Measurements from ENCODE around the gene ENOX1.

Gene ENOX1

GRCh38 chr13:43277142-43277541 lies 509.6 kb downstream of the ENOX1 start:
- no peak for TF ChIP-seq CTCF (conservative IDR thresholded peaks at IDR 0.05)
- no peak for TF ChIP-seq ZFX (IDR thresholded peaks at IDR 0.05)
- H3K27ac ChIP-seq: no peak overlapping the region

- no peak for TF ChIP-seq CTCF (conservative IDR thresholded peaks at IDR 0.05)
- no peak for TF ChIP-seq ZFX (IDR thresholded peaks at IDR 0.05)
- H3K27ac ChIP-seq: no peak overlapping the region
Observed at GRCh38 chr13:43274881-43275280, 511.9 kb downstream of the ENOX1 start.

- no peak overlapping the region for H3K27ac ChIP-seq
- TF ChIP-seq CTCF (conservative IDR thresholded peaks at IDR 0.05) (no peak), ZFX (IDR thresholded peaks at IDR 0.05) (no peak)
Observed at GRCh38 chr13:43273362-43273761, 513.4 kb downstream of the ENOX1 start.

GRCh38 chr13:43272851-43273250 lies 513.9 kb downstream of the ENOX1 start:
- H3K27ac ChIP-seq: no peak overlapping the region
- TF ChIP-seq ZFX (IDR thresholded peaks at IDR 0.05): no peak
- no peak for TF ChIP-seq CTCF (conservative IDR thresholded peaks at IDR 0.05)

- TF ChIP-seq ZFX (IDR thresholded peaks at IDR 0.05): no peak
- H3K27ac ChIP-seq: no peak overlapping the region
Observed at GRCh38 chr13:43271152-43271551, 515.6 kb downstream of the ENOX1 start.

GRCh38 chr13:43270130-43270830 lies 516.5 kb downstream of the ENOX1 start:
- TF ChIP-seq CTCF (conservative IDR thresholded peaks at IDR 0.05) (no peak), ZFX (IDR thresholded peaks at IDR 0.05) (no peak)
- H3K27ac ChIP-seq: no peak overlapping the region

GRCh38 chr13:43269037-43269481 lies 517.7 kb downstream of the ENOX1 start:
- TF ChIP-seq CTCF (conservative IDR thresholded peaks at IDR 0.05) (no peak), ZFX (IDR thresholded peaks at IDR 0.05) (no peak)
- no peak overlapping the region for H3K27ac ChIP-seq

- TF ChIP-seq CTCF (conservative IDR thresholded peaks at IDR 0.05) (no peak), ZFX (IDR thresholded peaks at IDR 0.05) (no peak)
- H3K27ac ChIP-seq: no peak overlapping the region
Observed at GRCh38 chr13:43268632-43269031, 518.1 kb downstream of the ENOX1 start.

Data from C4-2B (cell line).